ENCODE data around the gene SHROOM3. TPM values are rescaled to one million over a fixed set of nuclear protein-coding genes. Genes with fewer than 3 reads are reported as not detected.
A peak's percentile ranks its signal among the peaks of the same experiment; 100 is the strongest.
"Not testable (repeated sequence)": the region's sequence is repeated elsewhere in the genome, so short reads cannot be mapped to it uniquely, and the experiment has no call there.

SHROOM3 gene
- total and polyA plus RNA-seq, 2 experiments from 2014 or later: 11.3 to 73.5 TPM

- not testable (repeated sequence) for H2AFZ ChIP-seq; H3K4me2 ChIP-seq; DNase-seq (ENCODE audit: low spot score); H3K79me2 ChIP-seq (replicated peaks; ENCODE audit: insufficient read depth); H3K4me3 Mint-ChIP-seq; H3K4me1 ChIP-seq (ENCODE audit: insufficient read depth); H3F3A ChIP-seq (replicated peaks; ENCODE audit: low read depth); H3K27ac ChIP-seq (ENCODE audit: low read depth); H3K27ac Mint-ChIP-seq; H3K27me3 Mint-ChIP-seq (ENCODE audit: insufficient read depth, low read depth, poor library complexity); H4K20me1 ChIP-seq (replicated peaks; ENCODE audit: insufficient read depth); H3K9me2 ChIP-seq (ENCODE audit: insufficient read depth); H3K4me1 Mint-ChIP-seq; H3K36me3 ChIP-seq (ENCODE audit: insufficient read depth); ATAC-seq; H3K4me3 ChIP-seq
- Mint-ChIP-seq H3K36me3 (ENCODE audit: low read depth) (peaks cover 18% of the 10 kb centered on the region; the same call in 2 of the 3 replicates), H3K9me3 (peaks cover 30% of the 10 kb centered on the region)
- H3K27me3 ChIP-seq (ENCODE audit: insufficient read depth): peaks cover 28% of the 10 kb centered on the region
Measured at GRCh38 chr4:76423159-76423558, 11.9 kb upstream of the SHROOM3 start.

- peak; percentile 66 for DNase-seq (ENCODE audit: low spot score)
- Histone ChIP-seq H3K4me2 (no peak overlapping the region), H3K4me3 (no peak overlapping the region), H3K9me2 (ENCODE audit: insufficient read depth) (no peaks in the 10 kb centered on the region), H3K27ac (ENCODE audit: low read depth) (no peak overlapping the region), H3K4me1 (ENCODE audit: insufficient read depth) (no peaks in the 10 kb centered on the region; the same call in 1 of the 2 replicates), H3K27me3 (ENCODE audit: insufficient read depth) (peaks cover 11% of the 10 kb centered on the region), H3K79me2 (replicated peaks; ENCODE audit: insufficient read depth) (no peaks in the 10 kb centered on the region), H3F3A (replicated peaks; ENCODE audit: low read depth) (no peaks in the 10 kb centered on the region), H3K36me3 (ENCODE audit: insufficient read depth) (no peaks in the 10 kb centered on the region), H2AFZ (no peak overlapping the region), H4K20me1 (replicated peaks; ENCODE audit: insufficient read depth) (no peaks in the 10 kb centered on the region)
- Mint-ChIP-seq H3K9me3 (peaks cover 20% of the 10 kb centered on the region), H3K36me3 (ENCODE audit: low read depth) (peaks cover 11% of the 10 kb centered on the region; the same call in 2 of the 3 replicates), H3K27me3 (ENCODE audit: insufficient read depth, low read depth, poor library complexity) (no peaks in the 10 kb centered on the region), H3K27ac (no peak overlapping the region), H3K4me3 (no peak overlapping the region), H3K4me1 (peaks cover 3% of the 10 kb centered on the region; the same call in 2 of the 3 replicates)
- TF ChIP-seq CTCF (conservative IDR thresholded peaks at IDR 0.05; ENCODE audit: low read depth in 2 of 2) (peak; percentile 46 to 69), ETS1 (IDR thresholded peaks at IDR 0.05) (no peak), REST (IDR thresholded peaks at IDR 0.05; ENCODE audit: unreplicated experiment) (no peak)
- peak; percentile 84 for ATAC-seq
Measured at GRCh38 chr4:76426272-76426671, 8.8 kb upstream of the SHROOM3 start.

Data from GM23338 (cell line).